ENCODE results near the gene ZWILCH. TPM values are rescaled to one million over a fixed set of nuclear protein-coding genes. Genes with fewer than 3 reads are reported as not detected.
A peak's percentile ranks its signal among the peaks of the same experiment; 100 is the strongest.

The ZWILCH gene
- total RNA-seq, 6 experiments from 2014 or later, result 1.1 to 4.9 (median 2.5) TPM

GRCh38 chr15:66580643-66581042 lies 75.5 kb downstream of the ZWILCH start:
- intact Hi-C loops (cut with DNase I), result no loop called here
- H3K4me1 ChIP-seq, result no peaks in the 10 kb centered on the region
- H3K36me3 ChIP-seq, result no peaks in the 10 kb centered on the region
- H3K27me3 ChIP-seq, result no peaks in the 10 kb centered on the region
- TF ChIP-seq POLR2A (IDR thresholded peaks at IDR 0.05), result no peak
- TF ChIP-seq CTCF (IDR thresholded peaks at IDR 0.05), result no peak
- DNase-seq (no peak), ATAC-seq (peak in 3 of 4 donors; percentile 11 to 57 (median 51))
- H3K9me3 ChIP-seq, result no peaks in the 10 kb centered on the region
- no peak overlapping the region for H3K27ac ChIP-seq
- H3K4me3 ChIP-seq, result no peak overlapping the region
- 54% methylated on average over 3 of the region's 3 CpGs for WGBS (ENCODE audit: insufficient coverage, low coverage, low lambda C conversion rate, missing lambda C conversion rate)

- no peaks in the 10 kb centered on the region for H3K27me3 ChIP-seq
- 61% methylated on average over 9 of the region's 9 CpGs for WGBS (ENCODE audit: insufficient coverage, low coverage, low lambda C conversion rate, missing lambda C conversion rate)
- peak overlapping the region in 1 of 3 donors; percentile 19 for H3K27ac ChIP-seq
- no peaks in the 10 kb centered on the region for H3K9me3 ChIP-seq
- no peaks in the 10 kb centered on the region for H3K36me3 ChIP-seq
- peak overlapping the region in 1 of 3 donors; percentile 28 for H3K4me3 ChIP-seq
- ATAC-seq (peak in 3 of 4 donors; percentile 30 to 61 (median 54)), DNase-seq (no peak)
- TF ChIP-seq CTCF (IDR thresholded peaks at IDR 0.05), result no peak
- TF ChIP-seq POLR2A (IDR thresholded peaks at IDR 0.05), result no peak
- no peaks in the 10 kb centered on the region for H3K4me1 ChIP-seq
- intact Hi-C loops (cut with DNase I), result no loop called here
These were observed 76.9 kb downstream of the ZWILCH start for GRCh38 chr15:66581972-66582537.

- WGBS (ENCODE audit: insufficient coverage, low coverage, low lambda C conversion rate, missing lambda C conversion rate), result 92% methylated on average over 9 of the region's 17 CpGs
- no peak overlapping the region for H3K4me3 ChIP-seq
- ATAC-seq (peak in 2 of 4 donors; percentile 20 to 56), DNase-seq (no peak)
- H3K4me1 ChIP-seq, result peaks cover 0 to 7% (median 3%) of the 10 kb centered on the region in 4 donors
- H3K27ac ChIP-seq, result no peak overlapping the region
- no peaks in the 10 kb centered on the region for H3K36me3 ChIP-seq
- no peak for TF ChIP-seq CTCF (IDR thresholded peaks at IDR 0.05)
- no peak for TF ChIP-seq POLR2A (IDR thresholded peaks at IDR 0.05)
- intact Hi-C loops (cut with DNase I), result no loop called here
- no peaks in the 10 kb centered on the region for H3K27me3 ChIP-seq
- no peaks in the 10 kb centered on the region for H3K9me3 ChIP-seq
These were observed 81.2 kb downstream of the ZWILCH start for GRCh38 chr15:66586155-66586976.

GRCh38 chr15:66587020-66587419 lies 81.9 kb downstream of the ZWILCH start:
- H3K4me3 ChIP-seq, result no peak overlapping the region
- no peaks in the 10 kb centered on the region for H3K36me3 ChIP-seq
- DNase-seq (no peak), ATAC-seq (no peak)
- H3K27ac ChIP-seq, result no peak overlapping the region
- intact Hi-C loops (cut with DNase I), result no loop called here
- peaks cover 0 to 7% (median 3%) of the 10 kb centered on the region in 4 donors for H3K4me1 ChIP-seq
- H3K27me3 ChIP-seq, result no peaks in the 10 kb centered on the region
- no peaks in the 10 kb centered on the region for H3K9me3 ChIP-seq
- no peak for TF ChIP-seq CTCF (IDR thresholded peaks at IDR 0.05)
